GM08714 (cell line): ENCODE results near the gene LIPA.
A peak's percentile ranks its signal among the peaks of the same experiment; 100 is the strongest.
"Not testable (repeated sequence)": the region's sequence is repeated elsewhere in the genome, so short reads cannot be mapped to it uniquely, and the experiment has no call there.

Source experiments
- H3K4me3 ChIP-seq: fragments of 200-500 bp; sonication (Bioruptor generic); 2 replicates; pipeline ENCODE4 v1.5.1; 2014; ENCODE audit warnings: mild to moderate bottlenecking, low read length, inconsistent platforms
- ZNF274 ChIP-seq: IDR thresholded peaks from 2 replicates; pipeline ENCODE4 v1.6.1; 2012; ENCODE audit warnings: mild to moderate bottlenecking, low read depth, low read length

LIPA gene

DNA sequence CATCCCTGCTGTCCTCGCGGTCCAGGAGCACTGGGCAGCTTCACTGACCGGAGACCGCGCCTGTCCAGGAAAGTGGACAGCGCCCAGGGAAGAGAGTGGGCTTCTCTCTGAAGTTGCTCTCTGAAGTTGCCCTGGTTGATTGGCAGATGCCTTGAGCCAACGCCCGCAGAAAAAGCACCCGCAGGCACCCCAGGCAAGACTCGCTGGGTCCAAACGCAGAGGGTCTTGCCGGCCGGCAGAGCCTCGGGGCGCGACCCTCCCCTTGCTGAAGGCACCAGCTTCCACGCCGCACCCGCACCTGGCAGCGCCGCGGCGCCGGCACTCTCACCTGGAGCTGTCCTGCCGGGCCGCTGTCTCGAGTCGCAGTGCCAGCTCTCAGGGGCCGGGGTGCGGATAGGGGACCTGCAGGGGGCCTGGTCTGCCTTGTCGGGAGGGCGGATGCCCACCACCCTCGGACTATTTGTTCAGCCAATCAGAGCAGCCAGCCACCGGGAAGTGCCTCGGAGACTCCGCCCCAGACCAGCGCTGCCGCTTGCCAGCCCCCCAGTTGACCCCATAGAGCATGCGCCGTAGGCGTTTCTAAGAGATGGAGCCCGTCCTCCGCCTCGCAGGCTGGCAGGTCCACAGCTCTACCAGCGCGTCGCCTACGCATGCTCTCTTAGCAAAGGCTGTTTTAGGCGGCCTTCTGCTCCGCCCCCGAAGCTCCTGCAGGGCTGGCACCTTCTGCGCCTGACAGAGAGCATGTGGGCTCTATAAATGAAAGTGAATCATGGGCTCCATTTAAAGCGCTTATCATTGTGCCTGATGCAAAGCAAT lies at the start of gene LIPA:
Gene LIPA, minus strand, starts transcription at position 367 of the 816 bp plus-strand sequence. CDS start 4,127 bp downstream, outside the sequence.
- H3K4me3 ChIP-seq = peak within 1 kb of the TSS; percentile 81
- no peak for TF ChIP-seq ZNF274

DNA sequence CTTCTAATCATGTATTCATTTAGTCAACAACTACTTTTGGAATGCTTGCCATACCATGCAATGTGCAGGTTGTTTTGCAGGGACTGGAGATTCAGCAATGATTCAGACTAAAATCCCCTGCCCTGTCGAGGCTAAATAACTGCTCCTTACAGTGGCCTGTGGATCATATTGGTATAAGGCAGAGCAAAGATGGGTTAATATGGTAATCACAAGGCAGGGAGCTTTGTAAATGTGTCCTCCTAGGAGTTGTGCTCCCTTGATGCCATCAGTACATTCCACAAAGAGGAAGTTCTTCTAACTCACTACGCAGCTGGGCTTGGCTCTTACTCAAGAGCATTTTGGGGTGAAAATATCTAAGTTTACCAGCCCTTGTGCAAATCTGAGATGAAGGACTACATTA lies 49.7 kb upstream of the LIPA start:
- no peak for TF ChIP-seq ZNF274
- peak overlapping the region; percentile 96 for H3K4me3 ChIP-seq

DNA sequence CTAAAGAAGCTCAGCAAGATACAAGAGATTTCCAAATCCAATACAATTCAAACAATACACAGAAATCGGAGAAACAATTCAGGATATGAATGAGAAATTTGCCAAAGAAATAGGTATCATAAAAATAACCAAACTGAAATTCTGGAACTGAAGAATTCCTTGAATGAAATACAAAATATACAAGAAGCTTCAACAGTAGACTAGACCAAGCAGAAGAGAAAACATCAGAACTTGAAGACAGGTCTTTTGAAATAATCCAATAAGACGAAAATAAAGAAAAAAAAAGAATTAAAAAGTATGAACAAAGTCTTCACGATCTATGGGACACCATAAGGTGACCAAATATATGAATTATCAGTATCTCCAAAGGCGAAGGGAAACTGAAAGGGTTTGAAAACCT lies 47.5 kb upstream of the LIPA start:
- no peak for TF ChIP-seq ZNF274
- no peak overlapping the region for H3K4me3 ChIP-seq

DNA sequence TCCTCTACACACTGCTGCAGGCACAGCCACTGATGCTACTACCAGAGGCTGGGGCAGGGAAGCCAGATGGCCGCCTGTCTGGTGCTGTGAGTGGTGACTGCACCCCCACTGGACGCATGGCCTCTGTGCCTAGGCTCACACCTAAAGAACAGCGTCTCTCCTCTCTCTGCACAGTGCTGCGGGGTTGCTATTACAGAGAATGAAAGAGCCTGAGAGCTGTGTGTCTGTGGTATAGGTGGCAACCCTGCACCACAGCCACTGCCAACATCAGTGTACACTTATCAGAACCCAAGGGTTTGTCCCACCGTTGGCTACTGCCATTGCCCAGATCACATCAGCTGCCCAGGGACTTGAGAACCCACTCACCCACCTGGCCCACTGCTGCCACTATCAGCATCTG lies 46.2 kb upstream of the LIPA start:
- no peak for TF ChIP-seq ZNF274
- H3K4me3 ChIP-seq = no peak overlapping the region

DNA sequence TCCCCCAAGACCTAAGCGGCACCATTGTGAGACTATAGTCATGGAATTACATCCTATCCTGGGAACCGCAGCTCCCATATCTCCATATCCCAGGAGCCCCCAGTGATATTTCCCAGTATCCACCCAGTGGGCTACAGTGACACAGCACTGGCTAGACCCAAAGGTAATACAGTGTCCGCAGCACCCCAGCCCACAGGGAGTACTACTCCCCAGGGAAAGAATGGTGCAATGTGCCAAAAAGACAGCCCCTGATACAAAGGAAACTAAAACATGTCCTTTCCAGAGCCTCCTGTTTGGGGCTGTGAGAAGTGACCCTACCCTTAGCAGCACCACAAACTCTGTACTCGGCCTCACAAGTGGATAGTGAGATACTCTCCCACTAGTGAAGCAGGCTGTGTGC lies 45.8 kb upstream of the LIPA start:
- no peak for TF ChIP-seq ZNF274
- no peak overlapping the region for H3K4me3 ChIP-seq

DNA sequence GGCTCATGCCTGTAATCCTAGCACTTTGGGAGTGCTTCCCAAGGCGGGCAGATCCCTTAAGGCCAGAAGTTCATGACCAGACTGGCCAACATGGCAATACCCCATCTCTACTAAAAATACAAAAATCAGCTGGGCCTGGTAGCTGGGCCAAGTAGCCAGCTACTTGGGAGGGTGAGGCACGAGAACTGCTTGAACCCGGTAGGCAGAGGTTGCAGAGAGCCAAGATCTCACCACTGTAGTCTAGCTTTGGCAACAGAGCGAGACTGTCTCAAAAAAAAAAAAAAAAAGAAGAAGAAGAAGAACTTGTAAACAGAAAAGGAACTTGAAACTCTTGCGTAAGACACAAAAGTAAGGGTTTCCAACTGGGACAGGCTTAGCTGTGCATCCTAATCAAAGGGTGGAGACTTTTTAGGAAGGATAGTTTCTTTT lies 44.7 kb upstream of the LIPA start:
- no peak overlapping the region; the same call in 1 of the 2 replicates for H3K4me3 ChIP-seq

DNA sequence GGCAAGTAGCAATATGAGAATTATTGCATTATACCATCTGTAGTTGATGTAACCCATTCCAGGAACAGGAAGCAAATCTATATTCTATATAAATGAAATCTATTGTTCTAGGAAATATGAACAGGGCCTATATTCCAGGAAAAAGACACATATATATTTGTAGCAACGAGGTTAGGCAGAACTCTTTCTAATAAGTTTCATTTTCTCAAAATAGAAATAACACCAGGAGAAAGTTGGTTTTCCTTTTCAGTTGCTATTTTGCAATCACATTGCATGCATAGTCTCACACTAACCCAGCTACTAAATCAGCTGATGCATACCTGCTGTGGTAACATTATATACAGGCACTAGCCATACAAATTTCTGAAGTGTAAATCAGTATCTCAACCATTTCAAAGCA lies 44.0 kb upstream of the LIPA start:
- TF ChIP-seq ZNF274 = no peak
- no peak overlapping the region for H3K4me3 ChIP-seq

More for the DNA sequence above, 44.7 kb upstream of the LIPA start:
- TF ChIP-seq ZNF274 = no peak

DNA sequence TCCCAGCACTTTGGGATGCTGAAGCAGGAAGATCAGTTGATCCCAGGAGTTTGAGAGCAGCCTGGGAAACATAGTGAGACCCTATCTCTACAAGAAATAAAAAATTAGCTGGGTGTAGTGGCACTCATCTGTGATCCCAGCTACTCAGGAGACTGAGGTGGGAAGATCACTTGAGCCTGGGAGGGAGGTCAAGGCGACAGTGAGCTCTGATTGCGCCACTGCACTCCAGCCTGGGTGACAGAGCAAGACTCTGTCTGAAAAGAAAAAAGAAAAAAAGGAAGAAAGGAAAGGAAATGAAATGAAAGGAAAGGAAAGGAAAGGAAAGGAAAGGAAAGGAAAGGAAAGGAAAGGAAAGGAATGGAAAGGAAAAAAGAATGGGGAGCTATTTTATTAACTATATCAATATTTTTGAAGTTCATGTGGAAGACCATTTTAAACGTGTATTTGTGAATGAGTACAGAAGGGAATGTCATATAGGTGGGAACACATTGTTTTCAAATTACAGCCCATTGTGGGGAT lies 43.2 kb upstream of the LIPA start:
- no peak for TF ChIP-seq ZNF274
- no peak overlapping the region for H3K4me3 ChIP-seq

DNA sequence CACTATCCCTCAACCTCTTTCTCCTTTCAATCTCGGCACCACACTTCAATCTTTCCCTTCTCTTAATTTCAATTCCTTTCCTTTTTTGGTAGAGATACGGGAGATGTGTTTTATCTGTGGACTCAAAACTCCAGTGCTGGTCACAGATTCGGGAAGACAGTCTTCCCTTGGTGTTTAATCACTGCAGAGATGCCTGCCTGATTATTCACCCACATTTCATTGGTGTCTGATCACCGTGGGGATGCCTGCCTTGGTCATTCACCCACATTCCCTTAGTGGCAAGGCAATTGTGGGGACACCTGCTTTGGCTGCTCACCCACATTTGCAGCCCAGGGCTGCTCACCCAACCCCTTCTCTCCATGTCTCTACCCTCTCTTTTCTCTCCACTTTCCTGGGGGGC lies 33.7 kb upstream of the LIPA start:
- not testable (repeated sequence) for H3K4me3 ChIP-seq

DNA sequence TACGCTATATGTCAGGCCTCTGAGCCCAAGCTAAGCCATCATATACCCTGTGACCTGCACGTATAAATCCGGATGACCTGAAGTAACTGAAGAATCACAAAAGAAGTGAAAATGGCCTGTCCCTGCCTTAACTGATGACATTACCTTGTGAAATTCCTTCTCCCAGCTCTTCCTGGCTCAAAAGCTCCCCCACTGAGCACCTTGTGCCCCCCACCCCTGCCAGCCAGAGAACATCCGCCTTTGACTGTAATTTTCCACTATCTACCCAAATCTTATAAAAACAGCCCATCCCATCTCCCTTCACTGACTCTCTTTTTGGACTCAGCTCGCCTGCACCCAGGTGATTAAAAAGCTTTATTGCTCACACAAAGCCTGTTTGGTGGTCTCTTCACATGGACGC lies 33.1 kb upstream of the LIPA start:
- H3K4me3 ChIP-seq = not testable (repeated sequence)

DNA sequence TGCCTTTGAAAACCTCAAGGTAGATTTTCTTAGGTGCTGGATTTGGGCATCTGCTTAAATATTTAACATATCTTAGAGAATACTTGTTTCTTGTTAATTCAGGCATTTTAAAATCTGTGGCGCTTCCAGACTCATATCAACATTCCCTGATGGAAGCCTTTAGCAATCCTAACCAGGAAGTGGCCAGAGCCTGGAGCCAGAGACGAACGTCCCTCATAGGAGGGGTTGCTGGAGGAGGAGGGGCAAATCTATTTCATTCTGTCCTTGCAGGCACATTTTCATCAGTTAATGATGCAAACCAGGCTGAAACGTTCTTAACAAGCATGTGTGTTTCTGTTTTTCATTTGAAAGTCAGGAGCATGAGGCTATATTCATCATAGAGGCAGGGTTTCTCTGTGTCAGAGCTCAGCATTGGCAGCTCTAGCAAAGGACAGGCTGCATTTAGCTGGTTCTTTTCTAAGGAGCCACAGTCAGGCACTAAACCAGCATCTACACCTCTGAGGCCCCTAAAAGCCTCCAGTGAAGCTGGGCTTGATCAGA lies 32.4 kb upstream of the LIPA start:
- H3K4me3 ChIP-seq = no peak overlapping the region
- no peak for TF ChIP-seq ZNF274

DNA sequence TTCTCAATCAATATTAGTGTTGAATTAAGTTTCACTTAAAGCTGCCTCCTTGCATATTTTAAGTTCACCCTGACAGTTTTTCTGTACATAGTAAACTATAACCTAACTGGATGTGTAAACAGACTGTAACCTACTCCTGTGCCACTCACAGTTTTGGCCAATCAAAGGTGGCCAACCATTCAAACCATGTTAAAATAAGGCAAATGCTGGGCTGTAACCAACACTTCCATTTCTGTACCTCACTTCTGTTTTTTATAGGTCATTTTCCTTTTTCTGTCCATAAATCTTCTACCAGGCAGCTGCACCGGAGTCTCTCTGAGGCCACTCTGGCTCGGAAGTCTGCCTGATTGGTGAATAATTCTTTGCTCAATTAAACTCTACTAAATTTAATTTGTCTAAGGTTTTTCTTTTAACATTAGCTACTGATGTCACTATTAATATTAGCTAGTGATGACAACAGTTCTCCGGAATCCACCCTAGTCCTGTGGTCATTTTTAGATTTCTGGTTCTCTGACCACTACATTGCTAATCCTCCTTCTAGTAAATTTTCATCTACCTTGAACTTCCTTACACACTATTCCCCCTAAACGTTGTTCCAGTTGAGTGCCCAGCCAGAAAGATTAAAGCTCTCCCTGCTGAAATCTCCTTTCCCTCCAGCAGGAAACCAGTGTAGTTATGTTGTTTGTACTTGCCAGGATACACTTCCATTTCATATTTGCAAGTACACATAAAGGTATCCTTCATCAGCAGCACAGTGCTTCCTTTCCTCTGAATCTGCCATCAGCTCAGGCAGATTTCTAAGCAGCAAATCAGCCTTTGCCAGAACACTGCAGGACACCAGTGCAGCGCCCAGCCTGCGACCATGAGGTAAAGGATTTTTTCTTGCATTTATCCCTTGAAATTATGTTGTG lies 31.7 kb upstream of the LIPA start:
- TF ChIP-seq ZNF274 = no peak
- H3K4me3 ChIP-seq = no peak overlapping the region

DNA sequence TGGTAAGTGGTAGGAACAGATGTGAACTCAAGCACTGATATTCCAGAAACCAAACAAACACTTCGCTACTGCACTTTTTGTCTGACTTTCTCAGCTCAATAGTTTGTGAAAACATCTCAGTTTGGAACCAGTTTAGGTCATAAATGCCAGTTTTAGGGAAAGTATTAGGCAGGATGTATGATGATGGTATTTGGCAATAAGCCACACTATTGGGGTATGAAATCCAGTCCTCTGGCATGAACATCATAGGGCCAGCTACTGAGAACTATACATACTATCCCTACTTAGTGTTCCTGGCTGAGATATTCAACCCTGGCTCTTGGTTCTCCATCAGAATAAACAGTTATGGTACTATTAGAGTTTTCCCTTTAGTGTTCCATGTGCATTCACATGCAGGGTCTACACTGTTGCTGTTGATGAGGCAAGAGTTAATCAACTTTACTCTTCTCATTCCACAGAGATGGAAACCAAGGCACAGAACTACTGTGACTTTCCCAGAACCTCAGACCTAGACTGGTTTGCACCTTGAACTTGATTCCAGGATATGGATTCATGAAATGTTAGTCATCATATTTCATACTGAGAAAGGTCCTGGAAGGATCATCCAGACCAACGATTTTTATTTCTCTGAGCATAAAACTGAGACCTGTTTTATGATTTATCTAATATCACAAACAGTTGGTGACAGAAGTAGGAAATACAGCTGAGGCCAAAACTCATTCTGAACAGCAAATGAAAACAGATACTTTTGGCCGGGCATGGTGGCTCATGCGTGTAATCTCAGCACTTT lies 30.2 kb upstream of the LIPA start:
- H3K4me3 ChIP-seq = no peak overlapping the region
- no peak for TF ChIP-seq ZNF274

DNA sequence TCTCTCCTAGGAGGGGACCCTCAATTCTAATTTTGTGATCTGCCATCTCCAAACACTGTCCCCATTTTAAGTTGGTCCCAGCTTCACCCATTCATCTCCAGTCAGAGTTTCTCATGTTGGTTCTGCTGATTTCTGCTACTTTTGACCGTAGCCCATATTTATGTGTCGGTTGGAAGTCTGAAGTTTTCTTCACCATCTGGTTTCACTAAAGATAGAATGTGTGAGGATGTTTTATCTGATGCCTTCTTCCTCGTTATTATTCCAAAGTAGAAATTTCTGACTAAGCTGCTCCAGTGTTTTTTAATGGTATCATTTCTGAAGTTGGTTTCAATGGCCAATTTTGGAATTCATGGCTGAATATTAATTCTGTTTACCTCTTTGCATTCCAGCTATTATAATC lies 28.9 kb upstream of the LIPA start:
- H3K4me3 ChIP-seq = no peak overlapping the region
- TF ChIP-seq ZNF274 = no peak
